Activated CD4-positive, alpha-beta T cell treated with anti-CD3 and anti-CD28 coated beads, Interleukin-10, Interleukin-2, amounts not matched to agents 100 ng/mL and 50 ng/mL, durations not matched to agents 16 hours and 8 hours (primary cell): Measurements from ENCODE around the gene SLC35C1.
"Not testable (repeated sequence)": the region's sequence is repeated elsewhere in the genome, so short reads cannot be mapped to it uniquely, and the experiment has no call there.

Source experiments
- DNase-seq: peaks from one replicate; pipeline ENCODE4 v3.0.0-alpha.2; 2020

Gene SLC35C1

DNA sequence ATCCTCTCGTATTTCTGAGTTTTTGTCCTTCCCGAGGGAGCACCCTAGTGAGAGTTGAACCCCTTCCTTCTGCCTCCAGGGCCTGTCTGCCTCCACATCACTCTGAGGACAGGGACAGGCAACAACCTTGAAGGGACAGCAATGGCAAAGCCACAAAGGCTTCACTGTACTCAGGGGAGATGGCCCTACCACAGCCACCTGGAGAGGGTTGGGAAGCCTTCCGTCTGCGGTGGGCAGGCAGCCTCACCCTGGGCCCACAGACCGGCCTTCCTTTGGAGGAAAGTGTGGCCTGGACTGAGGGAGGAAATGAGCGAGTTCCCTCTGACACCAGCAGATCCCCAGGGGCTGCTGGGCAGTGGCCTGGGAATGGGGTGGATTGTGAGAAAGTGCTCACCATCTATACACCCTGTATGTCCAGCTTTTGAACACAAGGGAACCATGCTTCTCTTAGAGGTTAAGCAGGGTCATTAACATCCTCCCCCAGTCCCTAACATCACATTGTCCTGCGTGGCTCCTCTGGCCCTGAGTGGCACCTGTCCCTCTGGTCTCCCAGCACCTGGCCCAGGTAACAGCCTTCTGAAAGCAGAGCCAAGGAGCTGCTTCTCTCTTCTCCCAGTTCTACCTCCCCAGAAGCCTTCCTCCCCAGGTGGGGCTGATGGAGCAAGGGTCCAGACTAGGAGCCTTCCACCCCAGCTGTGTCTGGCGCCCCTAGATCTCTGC lies 6.8 kb downstream of the SLC35C1 start:
- DNase-seq: no peak

DNA sequence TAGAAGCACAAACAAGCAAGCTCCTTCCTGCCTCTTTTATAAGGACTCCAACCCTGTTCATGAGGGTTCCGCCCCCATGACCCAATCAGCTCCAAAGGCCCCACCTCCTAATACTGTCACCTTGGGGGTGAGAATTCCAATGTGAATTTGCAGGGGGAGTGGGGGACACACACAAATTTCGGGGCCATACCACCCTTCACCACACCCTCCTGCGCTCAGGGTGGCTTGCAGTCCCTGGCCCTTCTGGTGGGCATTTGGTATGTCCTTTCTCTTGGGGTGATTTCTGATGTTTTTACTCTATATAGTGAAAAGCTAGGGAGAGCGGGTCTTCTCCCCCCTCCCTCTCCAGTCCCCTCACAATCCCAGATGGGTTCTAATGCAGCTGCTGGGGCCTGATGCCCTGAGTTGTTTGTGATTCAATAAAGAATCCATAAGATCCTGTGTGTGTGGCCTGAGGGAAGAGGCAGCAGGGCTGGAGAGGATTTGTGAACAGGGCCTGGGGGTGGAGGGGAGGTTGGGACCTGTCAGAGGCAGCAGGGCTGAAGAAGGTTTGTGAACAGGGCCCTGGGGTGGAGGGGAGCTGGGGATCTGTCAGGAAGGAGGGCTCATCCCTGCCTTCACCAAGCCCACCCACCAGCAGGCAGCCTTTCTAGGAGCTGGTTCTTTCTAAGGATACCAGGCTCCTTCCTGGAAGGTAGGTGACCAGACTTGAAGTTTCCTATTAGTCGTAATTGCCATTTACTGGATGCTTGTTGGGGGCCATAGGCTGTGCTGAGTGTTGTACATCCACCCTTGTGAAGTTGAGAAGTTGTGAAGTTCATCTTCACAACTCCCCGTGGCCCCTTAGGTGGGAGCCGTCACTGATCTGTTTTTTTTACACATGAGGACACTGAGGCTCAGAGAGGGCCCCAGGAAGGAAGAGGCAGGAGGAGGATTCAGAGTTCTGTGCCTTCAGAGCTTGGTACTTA lies 7.9 kb downstream of the SLC35C1 start:
- DNase-seq: no peak

DNA sequence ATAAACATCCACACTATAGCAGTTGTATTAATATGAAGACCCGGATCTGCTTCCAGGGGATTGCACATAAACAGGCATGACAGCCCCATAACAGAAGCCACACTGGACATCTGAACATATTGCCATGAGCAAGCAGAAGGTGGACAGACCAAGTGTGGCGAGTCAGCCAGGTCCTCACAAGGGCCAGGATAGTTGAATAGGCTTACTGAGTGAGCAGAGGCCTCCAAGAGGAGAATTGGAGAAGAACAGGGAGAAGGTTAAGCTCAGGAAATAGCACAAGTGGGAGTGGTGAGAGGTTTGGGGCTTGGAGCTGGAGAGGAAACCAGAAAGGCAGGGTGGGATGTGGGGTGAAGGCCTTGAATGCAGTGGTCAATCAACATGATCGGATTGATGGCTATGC lies 10.8 kb downstream of the SLC35C1 start:
- DNase-seq: no peak

DNA sequence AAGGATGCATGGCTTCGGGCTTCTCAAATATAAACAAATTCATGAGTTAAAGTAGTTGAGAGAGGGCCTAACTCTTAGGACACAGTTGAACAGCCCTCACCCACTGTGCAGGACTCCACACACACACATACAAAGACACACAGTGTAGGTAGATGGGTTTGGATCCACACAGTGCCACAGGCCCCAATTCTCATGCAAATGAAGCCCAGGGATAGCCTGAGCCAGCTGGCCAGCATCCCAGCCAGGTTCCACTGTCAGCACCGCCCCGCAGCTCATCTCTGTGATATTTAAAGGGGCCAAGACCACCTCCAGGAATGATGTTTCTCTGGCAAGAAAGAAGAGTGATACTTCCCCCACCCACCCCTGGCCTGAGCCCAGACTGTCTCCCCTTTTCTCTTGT lies 11.7 kb downstream of the SLC35C1 start:
- no peak for DNase-seq

DNA sequence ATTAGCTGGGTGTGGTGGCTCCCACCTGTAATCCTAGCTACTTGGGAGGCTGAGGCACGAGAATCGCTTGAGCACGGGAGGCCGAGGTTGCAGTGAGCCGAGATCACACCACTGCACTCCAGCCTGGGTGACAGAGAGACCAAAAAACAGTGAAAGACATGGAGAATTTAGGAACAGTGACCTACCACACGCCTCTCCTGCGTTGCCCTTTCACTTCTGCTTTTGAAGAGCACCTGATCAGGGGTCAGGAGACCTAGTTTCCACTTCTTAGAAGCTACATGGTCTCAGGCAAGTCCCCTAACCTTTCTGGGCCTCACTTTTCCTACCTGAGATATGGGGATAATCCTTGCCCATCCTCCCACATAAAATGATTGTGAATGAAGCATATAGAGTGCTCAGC lies 12.2 kb downstream of the SLC35C1 start:
- no peak for DNase-seq

DNA sequence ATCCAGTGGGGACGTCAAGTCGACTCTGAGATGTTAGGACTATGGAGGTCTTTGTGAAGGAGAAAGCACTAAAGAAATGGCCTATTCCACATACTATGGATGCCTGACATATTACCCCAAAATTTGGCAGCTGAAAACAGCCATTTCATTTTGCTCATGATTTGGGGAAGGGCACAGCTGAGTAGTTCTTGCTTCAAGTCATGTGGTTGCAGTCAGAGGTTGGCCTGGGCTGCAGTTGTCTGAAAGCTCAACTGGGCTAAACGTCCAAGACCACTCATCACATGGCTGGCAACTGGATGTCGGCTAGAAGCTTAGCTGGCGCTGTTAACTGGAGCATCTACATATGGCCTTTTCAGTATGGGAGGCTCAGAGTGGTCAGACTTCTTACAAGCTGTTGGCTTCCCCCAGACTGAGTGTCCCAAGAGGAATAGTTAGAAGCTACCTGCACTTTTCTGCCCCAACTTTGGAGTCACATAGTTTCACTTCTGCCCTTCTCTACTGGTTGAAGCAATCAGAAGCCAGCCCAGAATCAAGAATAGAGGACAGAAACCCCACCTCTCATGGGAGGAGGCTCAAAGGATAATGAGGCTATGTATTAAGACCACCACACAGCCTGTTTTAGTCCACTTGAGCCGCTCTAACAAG lies 14.1 kb downstream of the SLC35C1 start:
- DNase-seq: no peak

DNA sequence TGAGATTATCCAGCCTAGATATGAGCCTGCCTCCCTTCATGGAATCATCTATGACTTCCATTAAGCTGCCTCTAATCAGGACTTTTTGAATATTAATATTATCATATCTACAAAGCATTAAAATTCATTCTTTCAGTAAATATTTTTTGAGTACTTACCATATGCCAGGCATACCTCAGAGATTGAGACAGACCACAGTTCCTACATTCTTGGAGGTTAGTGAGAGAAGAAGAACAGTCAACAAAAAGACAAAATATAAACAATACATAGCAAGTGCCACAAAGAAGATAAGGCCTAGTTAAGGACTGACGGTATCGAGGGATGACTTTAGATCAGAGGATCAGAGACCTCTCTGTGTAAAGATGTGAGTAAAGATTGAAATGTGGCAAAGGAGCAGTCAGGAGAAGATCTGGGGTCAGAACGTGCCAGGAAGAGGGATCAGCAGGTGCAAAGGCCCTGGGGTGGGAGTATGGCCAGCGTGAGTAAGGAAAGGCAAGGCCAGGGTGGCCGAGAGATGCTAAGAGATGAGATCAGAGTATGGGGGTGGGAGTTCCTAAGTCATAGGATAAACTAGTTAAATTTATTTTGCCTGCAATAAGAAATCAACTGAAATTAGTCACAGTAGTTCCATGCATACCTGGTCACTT lies 15.4 kb downstream of the SLC35C1 start:
- DNase-seq: no peak

DNA sequence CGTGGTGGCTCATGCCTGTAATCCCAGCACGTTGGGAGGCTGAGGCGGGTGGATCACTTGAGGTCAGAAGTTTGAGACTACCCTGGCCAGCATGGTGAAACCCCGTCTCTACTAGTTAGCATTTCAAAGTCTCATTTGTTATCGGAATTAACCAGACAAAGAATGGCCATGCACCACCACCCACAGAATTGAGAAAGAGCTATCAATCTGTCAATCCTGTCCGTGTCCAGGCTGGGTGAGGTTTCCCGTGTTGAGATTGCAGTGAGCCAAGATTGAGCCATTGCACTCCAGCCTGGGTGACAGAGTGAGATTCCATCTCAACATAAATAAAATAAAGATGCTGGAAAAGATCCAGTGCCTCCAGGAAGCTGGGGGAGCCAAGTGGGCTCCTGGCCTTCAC lies 21.5 kb downstream of the SLC35C1 start:
- not testable (repeated sequence) for DNase-seq

DNA sequence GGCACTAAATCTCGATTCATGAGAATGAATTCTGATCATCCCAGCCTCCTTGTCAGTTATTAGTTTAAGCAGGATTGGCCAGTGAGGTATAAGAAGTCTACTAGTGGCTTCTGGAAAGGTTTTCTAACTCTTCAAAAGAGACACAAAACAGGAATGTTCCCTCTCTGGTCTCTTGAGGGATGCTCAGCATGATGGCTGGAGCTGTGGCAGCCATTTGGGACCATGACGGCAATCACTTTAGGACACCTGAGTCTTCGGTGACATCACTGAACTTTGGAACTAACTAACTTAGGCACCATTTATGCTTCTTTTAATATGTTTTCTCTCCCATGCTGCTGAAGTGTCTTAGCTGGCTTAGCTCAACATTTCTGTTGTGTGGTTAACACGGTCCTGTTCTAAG lies 22.2 kb downstream of the SLC35C1 start:
- no peak for DNase-seq

DNA sequence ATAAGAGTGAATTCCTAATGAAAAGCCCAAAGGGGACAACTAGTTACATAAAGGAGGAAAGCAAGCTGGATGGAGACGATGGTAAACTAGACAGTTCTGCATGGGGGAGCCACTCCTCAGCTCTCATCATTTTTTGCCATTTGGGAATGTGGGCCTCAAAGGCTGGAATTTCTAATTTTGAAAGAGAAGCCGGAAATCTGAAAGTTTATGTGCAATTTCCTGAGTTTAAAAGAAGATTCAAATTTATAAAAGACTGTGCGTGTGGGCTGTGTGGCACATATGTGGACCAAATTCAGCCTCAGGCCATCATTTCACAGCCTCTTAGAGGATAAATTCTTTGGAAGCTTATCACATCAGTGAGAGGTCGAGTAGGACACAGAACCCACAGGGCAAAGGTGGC lies 24.0 kb downstream of the SLC35C1 start:
- no peak for DNase-seq

DNA sequence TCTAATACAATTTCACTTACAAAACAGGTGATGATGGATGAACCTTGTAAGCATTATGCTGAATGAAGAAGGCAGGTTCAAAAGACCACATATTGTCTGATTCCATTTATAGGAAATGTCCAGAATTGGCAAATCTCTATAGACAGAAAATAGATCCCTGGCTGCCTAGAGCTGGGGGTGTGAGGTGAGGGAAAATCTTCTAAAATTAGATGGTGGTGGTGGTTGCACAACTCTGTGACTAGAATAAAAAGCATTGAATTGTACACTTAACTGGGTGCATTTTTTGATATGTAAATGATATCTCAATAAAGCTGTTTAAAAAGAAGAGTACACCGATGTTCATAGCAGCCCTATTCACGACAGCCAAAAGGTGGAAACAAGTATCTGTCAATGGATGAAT lies 25.6 kb downstream of the SLC35C1 start:
- DNase-seq: no peak

DNA sequence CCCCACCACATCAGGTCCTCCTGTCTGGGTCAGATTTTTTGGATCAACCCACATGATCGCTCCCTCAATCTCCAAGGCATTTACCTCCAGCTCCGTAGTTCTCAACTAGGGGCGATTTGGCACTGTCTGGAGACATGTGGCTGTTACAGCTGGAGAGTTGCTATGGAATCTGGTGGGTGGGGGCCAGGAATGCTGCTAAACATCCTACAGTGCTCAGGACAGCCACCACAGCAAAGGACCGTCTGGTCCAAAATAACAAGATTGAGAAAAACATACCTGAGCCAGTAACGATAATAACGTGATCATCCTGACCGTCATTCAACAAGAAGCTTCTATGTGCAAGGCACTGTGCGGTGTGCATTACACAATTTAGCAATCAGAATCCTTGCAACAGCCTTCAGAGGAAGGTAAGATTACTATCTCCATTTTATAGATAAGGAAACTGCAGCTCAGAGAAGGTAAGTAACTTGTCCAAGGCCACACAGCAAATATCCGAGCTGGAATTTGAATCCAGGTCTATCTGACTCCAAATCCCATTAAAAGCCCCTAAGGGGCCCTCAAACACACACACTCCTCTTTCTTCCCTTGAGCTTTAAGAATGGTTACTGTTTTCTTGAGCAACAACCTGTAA lies 28.0 kb downstream of the SLC35C1 start:
- DNase-seq: no peak

DNA sequence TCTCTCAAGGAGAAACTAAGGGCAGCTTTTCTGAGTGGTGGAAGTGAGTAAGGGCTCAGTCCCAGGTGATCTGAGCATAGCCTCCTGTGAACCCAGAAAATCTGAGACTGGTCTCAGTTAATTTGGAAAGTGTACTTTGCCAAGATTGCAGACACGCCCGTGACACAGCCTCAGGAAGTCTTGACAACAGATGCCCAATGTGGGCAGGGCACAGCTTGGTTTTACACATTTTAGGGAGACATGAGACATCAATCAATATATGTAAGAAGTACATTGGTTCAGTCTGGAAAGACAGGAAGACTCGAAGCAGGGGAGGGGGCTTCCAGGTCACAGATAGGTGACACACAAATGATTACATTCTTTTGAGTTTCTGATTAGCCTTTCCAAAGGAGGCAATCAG lies 28.8 kb downstream of the SLC35C1 start:
- DNase-seq: no peak

DNA sequence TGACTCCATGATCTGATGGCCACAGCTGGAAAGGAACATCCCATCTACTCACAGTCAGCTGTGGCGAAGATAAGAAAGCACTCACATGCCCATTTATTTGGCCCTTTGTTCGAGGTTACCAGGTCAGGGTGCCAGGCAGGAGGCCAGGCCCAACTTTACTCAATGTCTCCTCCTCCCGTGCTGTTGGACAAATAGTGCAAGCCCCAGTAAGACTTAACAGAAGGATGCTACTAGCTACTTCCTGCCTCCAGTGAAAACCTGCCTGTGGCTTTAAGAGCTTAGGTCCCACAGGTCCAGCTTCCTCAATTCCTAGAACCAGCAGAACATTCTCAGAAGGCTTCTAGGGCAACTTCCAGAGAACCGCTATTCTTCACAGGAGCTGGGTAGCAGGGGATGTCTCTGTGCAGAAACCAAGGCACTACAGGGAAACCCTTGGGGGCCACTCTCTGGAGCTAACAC lies 29.4 kb downstream of the SLC35C1 start:
- peak; percentile 83 for DNase-seq

DNA sequence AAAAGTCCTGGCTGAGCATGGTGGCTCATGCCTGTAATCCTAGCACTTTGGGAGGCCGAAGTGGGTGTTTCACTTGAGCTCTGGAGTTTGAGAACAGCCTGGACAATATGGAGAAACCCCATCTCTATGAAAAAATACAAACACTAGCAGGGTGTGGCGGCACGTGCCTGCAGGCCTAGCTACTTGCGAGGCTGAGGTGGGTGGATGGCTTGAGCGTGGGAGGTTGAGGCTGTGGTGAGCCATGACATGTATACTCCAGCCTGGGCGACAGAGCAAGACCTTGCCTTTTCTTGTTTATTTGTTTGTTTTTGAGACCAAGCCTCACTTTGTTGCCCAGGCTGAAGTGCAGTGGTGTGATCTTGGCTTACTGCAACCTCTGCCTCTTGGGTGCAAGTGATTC lies 34.3 kb downstream of the SLC35C1 start:
- no peak for DNase-seq

DNA sequence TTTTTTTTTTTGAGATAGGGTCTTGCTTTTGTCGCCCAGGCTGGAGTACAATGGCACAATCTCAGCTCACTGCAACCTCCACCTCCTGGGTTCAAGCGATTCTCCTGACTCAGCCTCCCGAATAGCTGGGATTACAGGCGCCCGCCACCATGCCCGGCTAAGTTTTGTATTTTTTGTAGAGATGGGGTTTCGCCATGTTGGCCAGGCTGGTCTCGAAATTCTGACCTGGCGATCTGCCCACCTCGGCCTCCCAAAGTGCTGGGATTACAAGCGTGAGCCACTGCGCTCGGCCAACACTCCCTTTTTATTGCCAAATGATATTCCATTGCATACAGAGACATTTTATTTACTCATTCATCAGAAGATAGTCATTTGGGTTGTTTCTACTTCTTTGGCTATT lies 35.3 kb downstream of the SLC35C1 start:
- DNase-seq: not testable (repeated sequence)

DNA sequence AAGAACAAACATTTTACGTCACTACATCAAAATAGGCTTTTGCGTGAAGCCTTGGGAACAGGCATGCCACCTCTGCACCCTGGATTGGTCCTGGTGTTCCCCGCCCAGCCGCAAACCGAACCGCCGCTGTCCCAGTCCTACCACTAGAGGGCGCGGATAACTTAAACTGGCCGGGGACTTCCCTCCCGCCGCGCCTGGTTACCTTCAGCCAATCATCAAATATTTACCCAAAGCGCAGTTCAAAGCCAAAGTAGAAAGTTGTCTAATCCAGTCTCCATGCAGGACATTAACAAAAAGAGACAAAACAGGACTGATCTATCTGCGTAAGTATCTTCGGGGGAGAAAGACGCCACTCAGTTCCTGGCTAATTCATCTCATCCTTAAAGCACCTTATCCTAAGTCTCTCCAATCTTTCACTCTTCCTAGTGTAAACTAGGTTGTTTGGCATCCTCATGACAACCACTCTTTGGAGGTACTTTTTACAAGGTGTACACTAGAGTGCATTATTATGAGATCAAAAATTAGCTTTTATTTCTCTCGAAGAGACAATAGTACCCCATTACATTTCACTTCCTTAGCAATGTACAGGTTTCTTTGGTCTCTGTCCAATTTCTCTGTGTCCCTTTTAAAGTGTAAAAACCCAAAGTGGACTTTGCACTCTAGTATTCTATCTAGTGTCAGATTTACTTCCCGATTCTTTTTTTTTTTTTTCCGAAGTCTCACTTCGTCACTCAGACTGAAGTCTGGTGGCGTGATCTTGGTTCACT lies 38.4 kb downstream of the SLC35C1 start:
- DNase-seq: peak; percentile 92

DNA sequence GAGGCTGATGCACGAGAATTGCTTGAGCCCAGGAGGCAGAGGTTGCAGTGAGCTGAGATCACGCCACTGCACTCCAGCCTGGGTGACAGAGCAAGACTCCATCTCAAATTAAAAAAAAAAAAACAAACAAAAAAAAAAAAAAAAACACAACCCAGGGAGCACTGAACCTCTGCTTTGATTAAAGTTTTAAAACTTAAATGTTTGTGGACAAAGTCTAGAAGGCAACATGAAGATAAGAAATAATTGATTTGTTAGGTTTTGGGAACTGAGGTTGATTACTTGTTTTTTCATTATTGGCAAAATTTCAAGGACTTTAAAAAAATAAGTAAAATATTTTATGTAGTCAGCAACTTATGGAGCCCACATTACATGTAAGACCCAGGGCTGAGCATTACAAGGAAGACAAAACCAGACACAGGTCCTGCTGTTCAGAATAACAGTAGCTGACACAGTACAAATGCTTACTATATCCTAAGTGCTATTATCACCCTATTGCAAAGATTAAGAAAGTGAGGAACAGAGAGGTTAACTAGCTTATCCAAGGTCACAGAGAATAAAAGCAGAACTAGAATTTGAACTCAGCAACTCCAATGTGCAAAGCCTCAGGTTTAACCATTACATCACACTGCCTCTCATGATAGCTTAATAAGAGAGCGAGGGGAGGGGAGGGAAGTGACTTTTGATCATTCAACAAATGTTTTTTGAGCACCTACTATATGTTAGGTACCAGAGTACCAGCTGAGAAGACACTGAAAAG lies 40.1 kb downstream of the SLC35C1 start:
- DNase-seq: no peak

DNA sequence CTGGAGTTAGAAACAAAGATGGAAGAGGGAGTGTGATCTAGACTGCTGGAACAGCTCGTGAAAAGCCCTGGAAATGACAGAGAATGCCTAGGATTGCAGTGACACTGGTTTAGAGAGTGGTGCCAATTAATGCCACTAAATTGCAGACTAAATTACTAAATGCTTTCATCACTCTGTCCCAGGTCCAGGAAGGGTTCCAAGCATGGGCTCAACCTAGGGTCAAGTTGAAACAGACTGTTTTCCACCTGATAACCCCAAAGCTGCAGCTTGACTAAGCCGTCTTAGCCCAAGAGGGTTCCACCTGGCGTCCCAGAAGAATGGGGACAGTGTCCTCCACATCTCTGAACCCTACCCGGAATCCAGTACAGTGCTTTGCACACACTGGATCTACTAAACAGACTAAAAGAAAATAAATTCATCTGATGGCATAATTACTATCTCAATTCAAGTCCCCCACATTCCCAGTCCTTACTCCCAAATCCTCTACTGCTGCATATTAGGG lies 41.3 kb downstream of the SLC35C1 start:
- DNase-seq: no peak
